NCI-H1417 (cell line): ENCODE measurements around the gene TRIO.

Experiments used
- DNase-seq, 3 experiments: peaks; one replicate each; lab custom pipeline; 2025; lab: John Stamatoyannopoulos, UW

The TRIO gene

GRCh38 chr5:14452685-14453454, 309.7 kb downstream of the TRIO start:
- DNase-seq = no peak

DNA sequence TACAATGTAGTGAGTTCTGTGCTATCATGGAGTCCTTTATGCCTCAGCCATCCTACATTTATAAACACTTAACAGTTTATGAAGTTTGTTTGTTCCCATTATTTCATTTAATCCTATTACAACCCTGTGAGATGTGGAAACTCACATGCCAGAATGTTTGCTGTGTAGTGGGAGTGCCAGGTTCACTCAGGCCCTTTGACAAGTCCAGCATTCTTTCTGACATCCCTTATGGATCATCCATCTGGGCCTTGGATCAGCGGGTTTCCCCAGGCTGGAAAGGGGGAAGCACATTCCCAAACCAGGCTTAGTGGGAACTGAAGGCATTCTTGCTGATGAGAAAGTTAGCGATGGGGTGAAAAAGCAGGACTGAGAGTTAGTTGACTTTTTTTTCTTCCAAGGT, 310.3 kb downstream of the TRIO start:
- DNase-seq = no peak

- DNase-seq = no peak
These were observed 312.7 kb downstream of the TRIO start for GRCh38 chr5:14455814-14456321.

- peak; percentile 37 to 84 (median 76) for DNase-seq
These were observed 314.3 kb downstream of the TRIO start for GRCh38 chr5:14457476-14457875.

- DNase-seq = peak in 2 of 3 experiments; percentile 65 to 83
These were observed 315.3 kb downstream of the TRIO start for GRCh38 chr5:14458414-14458813.

DNA sequence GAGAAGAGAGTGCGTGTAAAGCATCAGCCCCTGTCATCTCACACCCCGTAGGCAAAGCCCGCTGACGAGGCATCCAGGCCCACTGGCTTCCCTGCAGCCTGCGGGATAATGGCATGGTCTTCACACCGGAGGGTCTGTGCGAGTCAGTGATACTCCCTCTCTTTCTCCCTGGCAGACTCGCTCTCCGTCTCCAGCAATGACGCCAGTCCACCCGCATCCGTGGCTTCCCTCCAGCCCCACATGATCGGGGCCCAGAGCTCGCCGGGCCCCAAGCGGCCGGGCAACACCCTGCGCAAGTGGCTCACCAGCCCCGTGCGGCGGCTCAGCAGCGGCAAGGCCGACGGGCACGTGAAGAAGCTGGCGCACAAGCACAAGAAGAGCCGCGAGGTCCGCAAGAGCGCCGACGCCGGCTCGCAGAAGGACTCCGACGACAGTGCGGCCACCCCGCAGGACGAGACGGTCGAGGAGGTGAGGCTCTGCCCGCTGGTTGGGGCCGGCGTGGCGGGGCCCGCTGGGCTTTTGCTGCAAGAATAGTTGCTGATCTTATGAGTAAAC, 317.8 kb downstream of the TRIO start:
- DNase-seq = no peak

DNA sequence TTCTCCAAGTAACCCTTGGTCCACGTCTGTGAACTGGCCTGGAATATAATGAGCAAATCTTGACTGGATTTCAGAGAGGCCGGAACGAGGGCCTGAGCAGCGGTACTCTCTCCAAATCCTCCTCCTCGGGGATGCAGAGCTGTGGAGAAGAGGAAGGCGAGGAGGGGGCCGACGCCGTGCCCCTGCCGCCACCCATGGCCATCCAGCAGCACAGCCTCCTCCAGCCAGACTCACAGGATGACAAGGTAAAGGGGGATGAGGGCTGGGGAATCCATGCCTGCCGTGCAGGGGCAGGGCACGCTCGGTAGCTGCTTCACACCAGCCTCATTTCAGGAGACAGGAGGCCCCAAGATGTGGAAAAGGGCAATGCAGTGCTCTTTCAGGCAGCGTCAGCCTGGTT, 319.5 kb downstream of the TRIO start:
- no peak for DNase-seq

DNA sequence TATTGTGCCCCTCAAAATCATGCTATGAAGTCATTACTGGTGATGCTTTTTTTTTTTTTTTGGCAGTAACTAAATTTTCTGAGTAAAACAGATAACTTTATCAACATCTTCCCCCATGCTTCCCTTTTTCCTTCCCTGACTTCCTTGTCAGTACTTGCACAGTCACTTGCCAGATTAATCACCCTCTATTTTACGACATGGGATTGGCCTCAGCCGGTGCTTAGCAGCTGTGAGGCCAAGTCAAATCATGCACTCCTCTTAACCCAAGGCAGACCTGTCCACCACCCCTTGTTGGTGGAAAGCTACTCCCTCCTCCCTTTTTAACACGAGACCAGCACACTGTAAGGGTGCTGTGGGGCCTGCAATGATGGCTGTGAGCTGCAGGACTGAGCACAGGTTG, 320.5 kb downstream of the TRIO start:
- DNase-seq = peak in 2 of 3 experiments; percentile 44 to 73

GRCh38 chr5:14464096-14464495, 321.0 kb downstream of the TRIO start:
- no peak for DNase-seq

DNA sequence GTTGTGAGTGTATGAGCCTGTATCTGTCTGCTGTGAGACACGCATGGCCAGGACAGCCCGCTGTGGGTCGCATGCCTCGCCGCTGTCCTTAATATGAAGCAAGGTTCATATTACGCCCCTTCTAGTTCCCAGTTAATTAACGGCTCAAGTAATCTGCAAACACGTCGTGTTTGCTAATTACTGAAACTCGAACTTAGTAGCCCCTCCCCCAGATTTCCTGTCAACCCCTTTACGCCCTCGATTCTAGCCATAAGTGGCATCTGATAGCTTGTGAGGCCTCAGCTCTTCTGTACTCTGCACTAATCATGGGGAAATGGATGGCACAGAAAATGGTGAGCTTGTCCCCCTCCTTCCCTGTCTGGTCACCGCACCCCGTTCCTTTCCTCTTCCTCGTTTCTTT, 321.5 kb downstream of the TRIO start:
- DNase-seq = peak; percentile 22 to 94 (median 70)

DNA sequence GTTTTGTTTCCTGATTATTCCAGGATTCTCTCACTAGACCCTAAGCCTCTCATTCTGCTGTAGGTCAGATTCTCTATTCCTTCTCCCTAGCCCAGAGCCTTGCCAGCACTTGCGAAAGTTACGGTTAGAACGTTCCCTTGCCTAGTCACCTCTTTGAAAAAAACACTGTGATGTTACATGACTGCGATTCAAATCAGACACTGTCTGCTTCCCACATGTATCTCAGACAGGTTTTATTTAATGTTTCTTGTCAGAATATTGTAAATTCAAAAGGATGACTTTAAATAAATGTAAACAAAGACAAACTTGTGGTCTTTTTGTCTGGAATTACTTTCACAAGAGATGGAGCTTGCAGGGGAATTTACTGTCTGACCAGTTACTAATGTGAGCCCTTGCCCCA, 322.0 kb downstream of the TRIO start:
- no peak for DNase-seq

- DNase-seq = no peak
These were observed 322.6 kb downstream of the TRIO start for GRCh38 chr5:14465776-14466175.

DNA sequence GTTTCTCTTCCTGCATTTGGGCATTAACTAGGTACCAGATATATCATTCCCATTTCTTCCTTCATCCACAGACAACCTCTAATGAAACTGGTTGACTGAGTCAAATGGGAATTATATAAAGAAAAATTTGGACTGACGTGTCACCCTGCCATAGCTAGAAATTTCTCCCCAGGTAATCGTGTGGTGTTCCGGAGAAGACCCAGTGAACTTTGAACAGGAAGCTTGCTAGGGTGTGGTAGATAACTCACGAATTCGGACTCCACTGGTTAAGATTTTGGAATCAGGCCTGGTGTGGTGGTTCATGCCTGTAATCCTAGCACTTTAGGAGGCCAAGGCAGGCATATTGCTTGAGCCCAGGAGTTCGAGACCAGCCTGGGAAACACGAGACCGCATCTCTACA, 324.1 kb downstream of the TRIO start:
- no peak for DNase-seq

DNA sequence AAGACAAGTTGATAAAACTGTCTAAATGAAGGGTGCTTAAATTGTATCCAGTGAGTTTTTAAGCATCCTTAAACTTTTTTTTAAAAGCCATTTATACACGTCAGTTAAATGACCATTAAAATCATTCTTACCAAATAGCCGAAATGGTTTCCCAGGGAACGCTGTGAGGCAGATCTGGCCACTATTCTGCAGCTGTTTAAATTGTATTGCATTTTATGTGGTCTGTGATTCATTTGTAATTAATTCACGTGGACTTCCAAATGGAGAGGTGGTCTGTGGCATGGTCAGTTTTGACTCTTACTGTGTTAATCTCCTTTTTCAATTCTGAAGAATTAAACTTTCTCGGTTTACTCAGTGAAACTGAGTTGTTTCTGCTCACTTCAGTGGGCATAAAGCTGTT, 324.7 kb downstream of the TRIO start:
- DNase-seq = no peak

GRCh38 chr5:14469551-14470377, 326.6 kb downstream of the TRIO start:
- peak in 1 of 3 experiments; percentile 21 for DNase-seq

GRCh38 chr5:14471507-14471906, 328.4 kb downstream of the TRIO start:
- no peak for DNase-seq

DNA sequence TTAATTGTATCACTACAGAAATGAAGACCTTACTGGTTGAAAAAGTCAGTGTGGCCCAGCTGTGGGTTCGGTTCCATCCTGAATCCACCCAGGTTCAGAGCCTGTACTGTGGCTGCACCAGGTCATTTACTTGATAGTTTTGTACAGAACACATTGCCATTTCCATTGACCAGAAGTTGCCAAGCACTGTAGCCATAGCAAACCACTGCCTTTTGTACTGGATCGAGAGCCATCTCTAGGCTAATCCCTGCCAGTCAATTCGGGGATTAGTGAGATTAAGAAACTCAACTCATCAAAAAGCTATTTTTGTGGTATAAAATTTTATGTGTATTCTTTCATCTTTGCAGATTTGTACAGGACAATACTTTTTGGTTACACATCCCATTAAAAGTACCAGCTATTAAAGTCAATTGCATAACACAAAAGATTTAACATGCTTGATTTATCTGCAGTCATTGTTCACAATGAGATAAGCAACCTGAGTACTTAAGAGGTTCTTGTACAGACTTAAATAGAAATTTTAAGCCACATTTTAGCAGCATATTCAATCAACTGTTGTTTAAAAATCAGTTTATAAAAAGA, 329.9 kb downstream of the TRIO start:
- peak in 1 of 3 experiments; percentile 35 for DNase-seq

- no peak for DNase-seq
These were observed 331.9 kb downstream of the TRIO start for GRCh38 chr5:14475045-14475444.

- no peak for DNase-seq
These were observed 333.8 kb downstream of the TRIO start for GRCh38 chr5:14476786-14477435.

- DNase-seq = no peak
These were observed 336.1 kb downstream of the TRIO start for GRCh38 chr5:14479143-14479696.

DNA sequence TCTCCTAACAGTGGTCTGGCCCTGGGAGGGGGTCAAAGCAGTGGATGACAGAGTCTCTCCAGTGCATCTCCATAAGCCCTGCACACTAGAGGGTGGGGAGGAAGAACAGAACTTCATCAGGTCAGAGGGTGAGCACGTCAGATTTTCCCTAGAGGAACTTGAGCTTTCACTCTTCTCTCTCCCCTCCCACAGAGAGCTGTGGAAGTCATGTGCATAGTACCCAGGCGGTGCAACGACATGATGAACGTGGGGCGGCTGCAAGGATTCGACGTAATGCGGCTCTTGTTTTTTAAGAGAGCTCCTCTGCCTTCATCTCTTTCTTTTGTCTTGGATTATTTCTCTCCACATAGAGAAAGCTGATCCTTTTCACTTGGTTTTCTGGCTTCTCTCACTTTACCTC, 338.2 kb downstream of the TRIO start:
- no peak for DNase-seq

- DNase-seq = no peak
These were observed 338.9 kb downstream of the TRIO start for GRCh38 chr5:14482085-14482484.
